ENCODE measurements around the gene MAJIN.
A peak's percentile ranks its signal among the peaks of the same experiment; 100 is the strongest.

Gene MAJIN

GRCh38 chr11:64894070-64894811 lies 77.7 kb downstream of the MAJIN start:
- H3K4me3 ChIP-seq (replicated peaks; ENCODE audit: low read depth, low read length), result no peak overlapping the region
- no peak for DNase-seq (ENCODE audit: extremely low read depth, low read depth)
- TF ChIP-seq CTCF (IDR thresholded peaks at IDR 0.05; ENCODE audit: low read depth, low read length, missing control alignments), result peak; percentile 90

DNA sequence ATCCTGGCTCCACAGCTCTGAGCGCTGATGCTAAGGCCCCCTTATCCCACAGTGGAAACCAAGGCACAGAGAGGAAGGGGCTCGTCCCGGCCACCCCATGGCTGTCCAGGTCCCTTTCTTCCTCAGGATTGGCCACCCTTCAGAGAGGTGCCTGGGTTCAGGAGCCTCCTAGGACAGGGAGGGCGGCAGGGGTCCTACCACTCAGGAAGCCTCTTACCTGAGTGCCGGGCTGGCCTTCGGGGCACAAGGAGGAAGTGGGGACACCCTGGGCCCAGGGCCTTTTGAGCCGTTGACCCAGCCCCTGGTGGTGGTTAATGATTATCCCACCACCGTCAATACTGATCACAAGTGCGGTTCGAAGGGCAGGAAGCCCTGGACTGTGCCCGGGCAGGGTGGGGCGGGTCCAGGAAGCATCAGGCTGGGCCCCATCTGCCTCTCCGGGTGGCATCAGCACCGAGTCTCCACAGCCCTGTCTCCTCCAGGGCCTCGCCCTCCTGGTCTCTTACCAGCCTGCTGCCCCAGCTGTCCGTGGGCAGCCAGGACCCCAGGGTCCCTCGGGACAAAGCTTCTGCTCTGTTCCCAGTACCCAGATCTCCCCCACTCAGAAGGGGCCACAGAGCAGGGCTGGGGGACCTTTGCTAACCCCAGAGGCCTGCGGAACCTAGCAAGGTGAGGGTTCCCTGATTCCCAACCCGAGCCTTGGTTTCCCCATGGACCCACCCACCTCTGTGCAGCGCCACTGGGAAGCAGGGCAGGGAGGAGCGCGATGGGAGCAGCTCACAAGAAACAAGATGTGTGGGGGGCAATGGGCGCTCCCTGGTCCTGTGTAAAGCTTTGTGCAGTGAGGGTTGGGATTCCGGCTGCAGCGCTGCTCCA lies 78.5 kb downstream of the MAJIN start:
- H3K4me3 ChIP-seq (replicated peaks; ENCODE audit: low read depth, low read length), result no peak overlapping the region

DNA sequence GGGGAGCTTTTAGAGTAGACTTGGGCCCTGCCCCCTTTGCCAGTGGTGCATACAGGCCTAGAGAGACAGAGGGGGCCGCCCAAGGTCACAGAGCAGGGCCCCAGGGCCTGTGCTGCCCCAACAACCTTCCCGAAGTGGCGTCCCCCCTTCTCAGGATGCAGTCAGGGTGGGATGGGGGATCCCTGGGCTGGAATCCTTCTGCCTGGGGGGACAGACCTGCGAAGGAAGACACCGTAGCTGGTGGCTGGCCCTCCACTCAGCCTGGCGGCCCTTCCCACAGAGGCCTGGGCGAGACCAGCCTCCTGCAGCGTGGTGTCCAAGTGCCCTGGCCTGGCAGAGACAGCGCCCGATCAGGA lies 79.1 kb downstream of the MAJIN start:
- TF ChIP-seq CTCF (IDR thresholded peaks at IDR 0.05; ENCODE audit: low read depth, low read length, missing control alignments), result no peak
- no peak overlapping the region for H3K4me3 ChIP-seq (replicated peaks; ENCODE audit: low read depth, low read length)
- DNase-seq (ENCODE audit: extremely low read depth, low read depth), result no peak

More for the DNA sequence above, 78.5 kb downstream of the MAJIN start:
- no peak for TF ChIP-seq CTCF (IDR thresholded peaks at IDR 0.05; ENCODE audit: low read depth, low read length, missing control alignments)
- DNase-seq (ENCODE audit: extremely low read depth, low read depth), result no peak

GRCh38 chr11:64892411-64892831 lies 79.5 kb downstream of the MAJIN start:
- no peak overlapping the region for H3K4me3 ChIP-seq (replicated peaks; ENCODE audit: low read depth, low read length)
- no peak for TF ChIP-seq CTCF (IDR thresholded peaks at IDR 0.05; ENCODE audit: low read depth, low read length, missing control alignments)
- no peak for DNase-seq (ENCODE audit: extremely low read depth, low read depth)

GRCh38 chr11:64891880-64892279 lies 80.0 kb downstream of the MAJIN start:
- no peak for DNase-seq (ENCODE audit: extremely low read depth, low read depth)
- TF ChIP-seq CTCF (IDR thresholded peaks at IDR 0.05; ENCODE audit: low read depth, low read length, missing control alignments), result no peak
- H3K4me3 ChIP-seq (replicated peaks; ENCODE audit: low read depth, low read length), result no peak overlapping the region

DNA sequence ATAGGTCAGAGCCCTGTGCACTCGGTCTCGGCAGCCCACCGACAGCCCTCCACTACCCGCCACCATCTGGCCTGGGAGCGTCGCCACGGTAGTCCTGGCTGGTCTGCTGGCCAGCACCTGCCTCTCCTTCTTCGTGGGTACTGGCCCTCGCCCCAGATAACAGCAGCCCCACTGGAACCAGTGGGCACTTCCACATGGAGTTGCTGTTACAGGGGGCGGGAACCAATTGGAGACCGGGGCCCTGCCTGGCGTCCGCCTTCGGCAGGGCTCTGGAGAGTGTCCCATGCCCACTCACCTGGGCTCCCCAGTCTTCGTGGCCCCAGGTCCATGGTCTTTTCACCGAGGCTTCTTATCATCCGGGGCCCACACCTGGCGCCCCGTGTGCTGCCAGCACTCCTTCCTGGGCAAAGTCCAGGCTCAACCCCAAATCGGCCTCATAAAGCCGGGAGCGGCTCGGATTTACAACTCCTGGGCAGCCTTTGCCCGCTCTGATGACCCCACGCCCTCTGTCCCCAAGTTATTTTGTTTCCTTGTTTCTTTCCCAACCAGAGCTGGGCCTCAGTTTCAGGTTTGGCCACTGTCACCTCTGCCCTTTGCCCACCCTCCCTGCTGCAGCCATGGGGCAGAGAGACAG lies 80.6 kb downstream of the MAJIN start:
- no peak for TF ChIP-seq CTCF (IDR thresholded peaks at IDR 0.05; ENCODE audit: low read depth, low read length, missing control alignments)

More for the DNA sequence above, 80.6 kb downstream of the MAJIN start:
- H3K4me3 ChIP-seq (replicated peaks; ENCODE audit: low read depth, low read length), result no peak overlapping the region
- DNase-seq (ENCODE audit: extremely low read depth, low read depth), result no peak
